Muscle layer of colon (tissue), 2 donors: ENCODE measurements around the gene C9orf43.

Experiments used
- H3K27ac ChIP-seq: one replicate; pipeline ENCODE4 v1.7.0; 2013; ENCODE audit warnings: low read depth, mild to moderate bottlenecking, low read length, moderate library complexity
- H3K27me3 ChIP-seq, 2 donors: one replicate each; pipeline ENCODE4 v1.7.0; 2013; ENCODE audit warnings: low read length in 2 of 2, mild to moderate bottlenecking in 2 of 2; ENCODE audit not compliant: insufficient read depth in 2 of 2, control insufficient read depth in 1 of 2
- H3K36me3 ChIP-seq: one replicate; pipeline ENCODE4 v1.7.0; 2013; ENCODE audit warnings: mild to moderate bottlenecking, low read length; ENCODE audit not compliant: insufficient read depth
- H3K4me1 ChIP-seq: one replicate; pipeline ENCODE4 v1.7.0; 2013; ENCODE audit warnings: mild to moderate bottlenecking, low read length; ENCODE audit not compliant: insufficient read depth
- H3K4me3 ChIP-seq, 2 donors: one replicate each; pipeline ENCODE4 v1.7.0; 2013; ENCODE audit warnings: low read length in 2 of 2, low read depth in 1 of 2, mild to moderate bottlenecking in 1 of 2, moderate library complexity in 1 of 2
- H3K9ac ChIP-seq: one replicate; pipeline ENCODE4 v1.7.0; 2013; ENCODE audit warnings: low read length
- H3K9me3 ChIP-seq: one replicate; pipeline ENCODE4 v1.7.0; 2013; ENCODE audit warnings: mild to moderate bottlenecking, low read length
- donor health status: abdominal sarcoma.
- donor health status: Adenocarcinoma of cecum.

The C9orf43 gene

GRCh38 chr9:113474360-113475028 is 63.9 kb downstream of the C9orf43 start:
- Histone ChIP-seq H3K4me3 (peak overlapping the region in 1 of 2 donors; percentile 1), H3K27ac (no peak overlapping the region), H3K4me1 (peaks cover 17% of the 10 kb centered on the region)

GRCh38 chr9:113475031-113475430 is 64.5 kb downstream of the C9orf43 start:
- H3K4me3 ChIP-seq, result no peak overlapping the region
- peaks cover 17% of the 10 kb centered on the region for H3K4me1 ChIP-seq
- no peaks in the 10 kb centered on the region for H3K27me3 ChIP-seq
- no peak overlapping the region for H3K9ac ChIP-seq
- no peaks in the 10 kb centered on the region for H3K9me3 ChIP-seq
- H3K36me3 ChIP-seq, result no peaks in the 10 kb centered on the region
- H3K27ac ChIP-seq, result no peak overlapping the region

More at GRCh38 chr9:113474360-113475028, 63.9 kb downstream of the C9orf43 start:
- Histone ChIP-seq H3K27me3 (no peaks in the 10 kb centered on the region), H3K36me3 (no peaks in the 10 kb centered on the region), H3K9ac (no peak overlapping the region), H3K9me3 (no peaks in the 10 kb centered on the region)

GRCh38 chr9:113475992-113476391 is 65.4 kb downstream of the C9orf43 start:
- no peak overlapping the region for H3K27ac ChIP-seq
- no peak overlapping the region for H3K4me3 ChIP-seq
- no peaks in the 10 kb centered on the region for H3K36me3 ChIP-seq
- peaks cover 16% of the 10 kb centered on the region for H3K4me1 ChIP-seq
- H3K9ac ChIP-seq, result no peak overlapping the region
- no peaks in the 10 kb centered on the region for H3K27me3 ChIP-seq
- H3K9me3 ChIP-seq, result no peaks in the 10 kb centered on the region

GRCh38 chr9:113476511-113476916 is 66.0 kb downstream of the C9orf43 start:
- no peaks in the 10 kb centered on the region for H3K27me3 ChIP-seq
- no peaks in the 10 kb centered on the region for H3K9me3 ChIP-seq
- H3K4me1 ChIP-seq, result peaks cover 10% of the 10 kb centered on the region
- no peaks in the 10 kb centered on the region for H3K36me3 ChIP-seq
- H3K9ac ChIP-seq, result no peak overlapping the region
- H3K27ac ChIP-seq, result no peak overlapping the region
- H3K4me3 ChIP-seq, result no peak overlapping the region

- H3K4me1 ChIP-seq, result peaks cover 9% of the 10 kb centered on the region
- no peak overlapping the region for H3K9ac ChIP-seq
- no peak overlapping the region for H3K4me3 ChIP-seq
- H3K27ac ChIP-seq, result no peak overlapping the region
- H3K9me3 ChIP-seq, result no peaks in the 10 kb centered on the region
- H3K27me3 ChIP-seq, result no peaks in the 10 kb centered on the region
- H3K36me3 ChIP-seq, result no peaks in the 10 kb centered on the region
Measured at GRCh38 chr9:113477058-113477457, 66.5 kb downstream of the C9orf43 start.

GRCh38 chr9:113477661-113478060 is 67.1 kb downstream of the C9orf43 start:
- Histone ChIP-seq H3K9ac (no peak overlapping the region), H3K4me3 (no peak overlapping the region), H3K9me3 (no peaks in the 10 kb centered on the region), H3K27me3 (no peaks in the 10 kb centered on the region), H3K27ac (no peak overlapping the region), H3K4me1 (peaks cover 14% of the 10 kb centered on the region), H3K36me3 (no peaks in the 10 kb centered on the region)

GRCh38 chr9:113479174-113479621 is 68.7 kb downstream of the C9orf43 start:
- Histone ChIP-seq H3K4me3 (no peak overlapping the region), H3K9me3 (no peaks in the 10 kb centered on the region), H3K27me3 (no peaks in the 10 kb centered on the region), H3K27ac (no peak overlapping the region), H3K36me3 (no peaks in the 10 kb centered on the region), H3K4me1 (peaks cover 29% of the 10 kb centered on the region), H3K9ac (no peak overlapping the region)
